K562 (cell line): Measurements from ENCODE around the gene KCNH2. TPM values are rescaled to one million over a fixed set of nuclear protein-coding genes. Genes with fewer than 3 reads are reported as not detected.

ENCODE experiments used
- ATAC-seq: fragments of 200-7000 bp; cut with Tn5 transposase; 3 replicates; pipeline ENCODE4 v1.9.1; 2020; ENCODE audit warnings: moderate library complexity
- BruUV-seq: library from RNA; stranded (reverse); fragments of 400-500 nt; replicated peaks from 2 replicates; lab custom pipeline; 2021; lab: Mats Ljungman, UMichigan
- CTCF ChIA-PET: fragments of 300-600 bp; formaldehyde crosslinking; extraction: SDS; loops from one replicate; lab custom pipeline; 2021; ENCODE audit warnings: low intra/inter-chr PET ratio; lab: Yijun Ruan, JAX
- POLR2A ChIA-PET: fragments of 300-600, 350-650 bp; sonication (Branson Sonifier 250); formaldehyde crosslinking; extraction: SDS; loops from one replicate; lab custom pipeline; 2021; ENCODE audit warnings: antibody characterized with exemption, inconsistent platforms; lab: Yijun Ruan, JAX
- DNase-seq, 4 experiments: peaks; one replicate each; pipeline versions ENCODE4 v3.0.0 to v3.0.0-alpha.2; 2011 to 2018; ENCODE audit warnings: low spot score in 3 of 4, mixed read lengths in 3 of 4; ENCODE audit errors: extremely low read depth in 1 of 4
- FAIRE-seq: peaks from 2 replicates; lab custom pipeline; 2011; peaks lifted over from hg19 to GRCh38; lab: Jason Lieb, UNC
- H2AFZ ChIP-seq: 2 replicates; pipeline ENCODE4 v1.6.0; 2011; ENCODE audit warnings: low read depth, low read length, control low read depth, inconsistent platforms
- H3K27ac ChIP-seq: fragments of 200-600 bp; 3 replicates; pipeline ENCODE4 v1.8.0; 2011; ENCODE audit warnings: low read depth, mild to moderate bottlenecking, control low read depth, inconsistent platforms, low read length, moderate library complexity, mixed read lengths; ENCODE audit errors: extremely low read depth
- H3K27me3 ChIP-seq, 2 experiments: fragments of 300-600 bp in 1 of 2; 2 replicates in 1 of 2; 3 replicates in 1 of 2; pipeline versions ENCODE4 v1.6.0 to v1.8.0; 2011; ENCODE audit warnings: inconsistent platforms in 2 of 2, low read length in 2 of 2, mild to moderate bottlenecking in 1 of 2, mixed read lengths in 1 of 2, moderate library complexity in 1 of 2; ENCODE audit not compliant: control insufficient read depth in 2 of 2, insufficient read depth in 2 of 2
- H3K36me3 ChIP-seq: fragments of 300-600 bp; 3 replicates; pipeline ENCODE4 v1.8.0; 2011; ENCODE audit warnings: mild to moderate bottlenecking, low read length, inconsistent platforms; ENCODE audit not compliant: control insufficient read depth, insufficient read depth
- H3K4me1 ChIP-seq, 2 experiments: fragments of 200-600 bp in 1 of 2; replicated peaks in 1 of 2; 2 replicates in 1 of 2; 3 replicates in 1 of 2; pipeline versions ENCODE4 v1.5.1 to v1.8.0; 2011; ENCODE audit warnings: inconsistent platforms in 2 of 2, low read length in 2 of 2, mild to moderate bottlenecking in 1 of 2, mixed read lengths in 1 of 2, moderate library complexity in 1 of 2; ENCODE audit not compliant: control insufficient read depth in 2 of 2, insufficient read depth in 2 of 2
- H3K4me2 ChIP-seq: 2 replicates; pipeline ENCODE4 v1.6.1; 2011; ENCODE audit warnings: low read length, control low read depth, inconsistent platforms, mixed read lengths; ENCODE audit not compliant: insufficient read depth
- H3K4me3 ChIP-seq: fragments of 200-600 bp; sonication (generic), shearing (Covaris generic); 2 replicates; pipeline ENCODE4 v1.5.1; 2016; ENCODE audit warnings: control low read depth, inconsistent platforms
- H3K79me2 ChIP-seq: fragments of 200-600 bp; 3 replicates; pipeline ENCODE4 v1.8.0; 2011; ENCODE audit warnings: low read length, inconsistent platforms; ENCODE audit not compliant: control insufficient read depth, insufficient read depth
- H3K9ac ChIP-seq, 2 experiments: 2 replicates each; pipeline versions ENCODE4 v1.6.0 to v1.6.1; 2011; ENCODE audit warnings: low read depth in 2 of 2, low read length in 2 of 2, control low read depth in 1 of 2, inconsistent platforms in 1 of 2, mild to moderate bottlenecking in 1 of 2, mixed read lengths in 1 of 2; ENCODE audit not compliant: insufficient read depth in 1 of 2
- H3K9me1 ChIP-seq: one replicate; pipeline ENCODE4 v1.6.0; 2011; ENCODE audit warnings: inconsistent platforms, mild to moderate bottlenecking, low read length, moderate library complexity; ENCODE audit not compliant: control insufficient read depth, insufficient read depth
- H3K9me3 ChIP-seq: replicated peaks from 2 replicates; pipeline ENCODE4 v1.5.1; 2011; ENCODE audit warnings: low read depth, low read length, inconsistent platforms; ENCODE audit not compliant: control insufficient read depth, insufficient read depth
- H4K20me1 ChIP-seq: replicated peaks from 2 replicates; pipeline ENCODE4 v1.6.1; 2011; ENCODE audit warnings: low read length, inconsistent platforms, mixed read lengths; ENCODE audit not compliant: control insufficient read depth, insufficient read depth
- ERF ChIP-seq: fragments of 450-650 bp; formaldehyde crosslinking; IDR thresholded peaks from 2 replicates; pipeline ENCODE4 v1.4.0; 2020; ENCODE audit warnings: mild to moderate bottlenecking, mixed read lengths
- PPARD ChIP-seq: fragments of 250-450 bp; sonication (Bioruptor Pico); IDR thresholded peaks from 2 replicates; pipeline ENCODE4 v1.8.0; 2022; ENCODE audit warnings: inconsistent platforms, mild to moderate bottlenecking, moderate library complexity
- ZNF24 ChIP-seq: fragments of 450-650 bp; IDR thresholded peaks from 2 replicates; pipeline ENCODE4 v1.6.1; 2016
- WGBS: fragments of 100-300 bp; shearing (Covaris generic); methylation state at CpG from one replicate; pipeline ENCODE4 v1.1.6; 2016; ENCODE audit warnings: low coverage, mixed read lengths; ENCODE audit not compliant: insufficient coverage; ENCODE audit errors: missing lambda C conversion rate; 5-methylcytosine and 5-hydroxymethylcytosine counted together
- in situ Hi-C: fragments of 300-500 bp; cut with MboI; formaldehyde crosslinking; loops from 4 replicates; pipeline ENCODE4 v1.15.0; 2018; ENCODE audit warnings: inconsistent platforms, mixed read lengths
- intact Hi-C: fragments of 100-400 bp; cut with micrococcal nuclease; formaldehyde crosslinking; loops from 2 replicates; pipeline ENCODE4 v1.14.2; 2022
- polyA plus RNA-seq, 8 experiments: library from polyadenylated mRNA; depleted of rRNA in 4 of 8; stranded (reverse) in 5 of 8; unstranded in 3 of 8; fragments of >200 nt; fragmentation: Nextera tagmentation in 2 of 8; fragmentation: Illumina TruSeq in 1 of 8; extraction: Ambion mirVana in 2 of 8; extraction: Trizol in 1 of 8; gene quantifications; 2 replicates each; pipeline versions ENCODE4 v1.2.1 to v1.2.3, GENCODE V29; 2011 to 2014; ENCODE audit warnings: inconsistent platforms in 1 of 8, missing spikeins in 1 of 8
- total RNA-seq, 7 experiments: library from RNA; depleted of rRNA in 6 of 7; stranded (reverse); fragments of >200 nt in 6 of 7; fragmentation: Illumina TruSeq in 2 of 7; extraction: Trizol in 2 of 7; gene quantifications; 2 replicates each; pipeline versions ENCODE4 v1.2.1 to v1.2.3, GENCODE V29; 2011 to 2021; ENCODE audit warnings: low replicate concordance in 1 of 7
- TF ChIP-seq, protein P1 (sequence below): fragments of 200-800 bp; sonication (Bioruptor generic); IDR thresholded peaks from 2 replicates; pipeline ENCODE4 v1.6.1; 2017; ENCODE audit warnings: missing genetic modification characterization, missing compliant biosample characterization

Gene KCNH2
- total and polyA plus RNA-seq, 9 of the 15 experiments (the other 6 are each of a cell fraction or from before 2014, with no cell fraction given): 18.1 to 368 (median 218) TPM

DNA sequence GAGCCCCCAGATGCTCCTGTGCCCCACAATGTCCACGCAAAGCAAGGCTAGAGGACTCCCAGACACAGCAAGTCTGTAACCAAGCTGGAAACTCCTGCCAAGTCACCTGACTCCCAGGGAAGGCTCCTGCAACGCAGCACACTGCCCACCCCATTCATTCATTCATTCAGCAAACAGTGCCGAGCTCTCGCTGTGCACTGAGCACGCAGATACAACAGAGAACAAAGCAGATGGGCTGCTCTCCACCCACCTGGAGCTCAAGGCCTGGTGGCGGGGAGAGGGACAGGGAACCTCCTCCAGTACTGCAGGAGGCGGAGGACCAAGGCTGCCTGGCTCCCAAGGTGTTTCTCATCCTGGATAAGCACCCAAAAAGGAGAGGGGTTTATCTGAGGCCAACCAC lies 8.6 kb downstream of the KCNH2 start:
- DNase-seq (peak in 1 of 4 experiments; percentile 13), ATAC-seq (no peak), FAIRE-seq (no peak)
- Histone ChIP-seq H3K4me1 (peaks cover 49 to 68% of the 10 kb centered on the region in 2 experiments), H3K9me1 (peaks cover 5% of the 10 kb centered on the region), H3K27me3 (no peaks in the 10 kb centered on the region), H3K27ac (no peak overlapping the region), H3K79me2 (peaks cover 8% of the 10 kb centered on the region), H3K4me3 (no peak overlapping the region), H3K9ac (peak overlapping the region in 1 of 2 experiments; percentile 65; a peak in 2 of 4 replicates), H3K9me3 (no peaks in the 10 kb centered on the region), H3K36me3 (peaks cover 25% of the 10 kb centered on the region; the same call in 2 of the 3 replicates), H2AFZ (no peak overlapping the region), H4K20me1 (no peaks in the 10 kb centered on the region), H3K4me2 (no peak overlapping the region; the same call in 1 of the 2 replicates)
- BruUV-seq: no TSS peak
- WGBS: 69% methylated on average over 7 of the region's 7 CpGs
- ChIA-PET POLR2A (interaction anchor here (0.5 to 2.9 kb wide), 8 partner anchors 9 to 494 kb away, joined by 3 to 11 read pairs (median 4); no protein-coding TSS in a partner anchor), CTCF (no interaction called here)
- in situ Hi-C loops: no loop called here
- 0 out of 2 replicates have a peak, but pooled peaks have one; percentile 48 for TF ChIP-seq ERF
- no peak for TF ChIP-seq PPARD (CRISPR knock-in tag)
- TF ChIP-seq, protein P1, sequence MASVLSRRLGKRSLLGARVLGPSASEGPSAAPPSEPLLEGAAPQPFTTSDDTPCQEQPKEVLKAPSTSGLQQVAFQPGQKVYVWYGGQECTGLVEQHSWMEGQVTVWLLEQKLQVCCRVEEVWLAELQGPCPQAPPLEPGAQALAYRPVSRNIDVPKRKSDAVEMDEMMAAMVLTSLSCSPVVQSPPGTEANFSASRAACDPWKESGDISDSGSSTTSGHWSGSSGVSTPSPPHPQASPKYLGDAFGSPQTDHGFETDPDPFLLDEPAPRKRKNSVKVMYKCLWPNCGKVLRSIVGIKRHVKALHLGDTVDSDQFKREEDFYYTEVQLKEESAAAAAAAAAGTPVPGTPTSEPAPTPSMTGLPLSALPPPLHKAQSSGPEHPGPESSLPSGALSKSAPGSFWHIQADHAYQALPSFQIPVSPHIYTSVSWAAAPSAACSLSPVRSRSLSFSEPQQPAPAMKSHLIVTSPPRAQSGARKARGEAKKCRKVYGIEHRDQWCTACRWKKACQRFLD (CRISPR knock-in tag): peak; percentile 72; the same call in 1 of the 2 replicates
- peak; percentile 75; the same call in 1 of the 2 replicates for TF ChIP-seq ZNF24
- intact Hi-C loops: loop anchor here (10.0 kb wide), 1 partner anchor 205 kb away; no protein-coding TSS in a partner anchor
